ENCODE results near the gene GLRX3. TPM values are rescaled to one million over a fixed set of nuclear protein-coding genes. Genes with fewer than 3 reads are reported as not detected.

The GLRX3 gene
- total RNA-seq, 4 donors from 2014 or later: 36.0 to 54.2 (median 43.4) TPM

DNA sequence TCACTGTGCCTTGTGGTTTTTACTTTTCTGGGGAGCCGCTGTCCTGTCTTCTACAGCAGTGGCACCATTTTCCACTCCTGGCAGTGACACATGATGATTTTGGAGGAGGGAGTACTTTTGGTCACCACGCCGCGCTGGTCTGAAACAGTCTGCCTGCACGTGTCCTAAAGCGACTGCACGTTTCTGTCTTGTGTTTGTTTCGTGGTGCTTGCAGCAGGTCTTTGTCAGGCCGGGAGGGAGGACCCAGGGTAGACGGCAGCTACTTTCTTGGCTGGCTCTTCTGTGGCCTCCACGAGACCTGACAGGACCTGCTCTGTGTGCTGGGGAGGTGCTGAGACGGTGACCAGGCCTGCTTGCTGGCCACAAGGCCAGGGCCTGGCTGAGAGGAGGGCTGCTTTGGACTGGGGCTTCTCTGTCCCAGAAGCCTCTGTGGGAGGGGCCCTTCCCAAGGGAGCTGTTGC is 82.0 kb downstream of the GLRX3 start:
- TF ChIP-seq, protein P1, sequence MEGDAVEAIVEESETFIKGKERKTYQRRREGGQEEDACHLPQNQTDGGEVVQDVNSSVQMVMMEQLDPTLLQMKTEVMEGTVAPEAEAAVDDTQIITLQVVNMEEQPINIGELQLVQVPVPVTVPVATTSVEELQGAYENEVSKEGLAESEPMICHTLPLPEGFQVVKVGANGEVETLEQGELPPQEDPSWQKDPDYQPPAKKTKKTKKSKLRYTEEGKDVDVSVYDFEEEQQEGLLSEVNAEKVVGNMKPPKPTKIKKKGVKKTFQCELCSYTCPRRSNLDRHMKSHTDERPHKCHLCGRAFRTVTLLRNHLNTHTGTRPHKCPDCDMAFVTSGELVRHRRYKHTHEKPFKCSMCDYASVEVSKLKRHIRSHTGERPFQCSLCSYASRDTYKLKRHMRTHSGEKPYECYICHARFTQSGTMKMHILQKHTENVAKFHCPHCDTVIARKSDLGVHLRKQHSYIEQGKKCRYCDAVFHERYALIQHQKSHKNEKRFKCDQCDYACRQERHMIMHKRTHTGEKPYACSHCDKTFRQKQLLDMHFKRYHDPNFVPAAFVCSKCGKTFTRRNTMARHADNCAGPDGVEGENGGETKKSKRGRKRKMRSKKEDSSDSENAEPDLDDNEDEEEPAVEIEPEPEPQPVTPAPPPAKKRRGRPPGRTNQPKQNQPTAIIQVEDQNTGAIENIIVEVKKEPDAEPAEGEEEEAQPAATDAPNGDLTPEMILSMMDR (IDR thresholded peaks at IDR 0.05): no peak
- ATAC-seq (ENCODE audit: low FRiP score) (no peak), DNase-seq (ENCODE audit: low spot score) (no peak)

DNA sequence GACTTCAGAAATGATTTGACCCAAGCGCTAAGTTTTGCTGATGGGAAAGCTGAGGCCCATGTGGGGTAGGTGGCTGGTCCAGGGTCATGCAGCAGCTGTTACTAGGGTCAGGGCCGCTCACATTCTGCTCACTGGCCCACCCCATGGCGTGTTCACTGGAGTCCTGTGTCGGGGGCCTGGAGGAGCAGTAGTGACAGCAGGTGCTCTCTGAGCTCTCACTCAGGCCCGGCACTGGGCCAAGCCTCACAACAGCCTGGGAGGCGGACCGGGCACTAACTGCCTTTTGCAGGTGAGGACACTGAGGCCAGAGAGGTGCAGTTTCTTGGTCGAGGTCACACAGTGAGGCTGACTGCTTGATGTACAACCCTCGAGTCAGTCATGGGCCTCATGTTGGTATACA is 82.7 kb downstream of the GLRX3 start:
- TF ChIP-seq, protein P1 (IDR thresholded peaks at IDR 0.05): no peak
- no peak for ATAC-seq (ENCODE audit: low FRiP score)

DNA sequence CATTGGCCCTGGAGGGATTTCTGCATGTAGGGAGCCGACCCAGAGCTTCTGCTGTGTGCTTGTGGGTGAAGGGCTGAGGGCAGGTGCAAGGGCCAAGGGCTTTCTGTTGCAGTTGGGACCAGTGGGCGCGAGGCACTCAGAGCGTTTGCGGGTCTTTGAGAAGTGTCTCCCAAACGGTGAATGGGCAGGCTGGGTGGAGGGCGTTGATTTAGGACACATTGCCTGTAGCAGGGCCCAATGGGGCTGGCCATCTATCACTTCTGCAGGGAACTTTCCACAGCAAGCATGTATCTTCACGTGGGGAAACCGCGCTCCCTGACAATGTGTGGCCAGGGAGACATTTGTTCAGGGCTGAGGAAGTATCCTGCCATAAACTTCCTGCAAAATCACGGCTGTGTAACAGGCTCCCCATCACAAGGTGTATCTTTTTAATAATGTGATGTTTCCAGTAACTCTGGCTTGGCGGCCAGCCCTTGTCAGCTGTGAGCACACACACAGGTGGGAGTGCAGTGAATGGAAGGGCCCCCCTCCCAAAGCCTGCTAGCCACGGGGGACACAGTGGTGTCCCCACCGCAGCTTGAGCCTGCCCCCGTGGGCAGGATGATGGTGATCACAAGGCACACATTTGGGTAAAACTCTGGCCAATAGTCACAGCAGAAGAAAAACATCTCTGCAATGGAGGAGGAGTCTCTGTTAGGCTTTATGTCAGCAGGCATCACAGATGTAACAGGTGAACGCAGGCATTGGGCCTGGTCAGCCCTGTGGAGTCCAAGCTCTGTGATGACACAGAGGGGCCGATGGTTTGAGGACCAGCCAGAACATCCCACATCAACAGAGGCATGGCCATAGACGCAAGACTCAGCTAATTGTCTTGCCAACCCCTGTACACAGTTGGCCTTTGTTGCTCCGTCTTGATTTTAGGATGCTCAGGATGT is 84.3 kb downstream of the GLRX3 start:
- DNase-seq (ENCODE audit: low spot score) (no peak), ATAC-seq (ENCODE audit: low FRiP score) (no peak)
- TF ChIP-seq, protein P1 (IDR thresholded peaks at IDR 0.05): no peak

More for the DNA sequence above, 82.7 kb downstream of the GLRX3 start:
- no peak for DNase-seq (ENCODE audit: low spot score)

DNA sequence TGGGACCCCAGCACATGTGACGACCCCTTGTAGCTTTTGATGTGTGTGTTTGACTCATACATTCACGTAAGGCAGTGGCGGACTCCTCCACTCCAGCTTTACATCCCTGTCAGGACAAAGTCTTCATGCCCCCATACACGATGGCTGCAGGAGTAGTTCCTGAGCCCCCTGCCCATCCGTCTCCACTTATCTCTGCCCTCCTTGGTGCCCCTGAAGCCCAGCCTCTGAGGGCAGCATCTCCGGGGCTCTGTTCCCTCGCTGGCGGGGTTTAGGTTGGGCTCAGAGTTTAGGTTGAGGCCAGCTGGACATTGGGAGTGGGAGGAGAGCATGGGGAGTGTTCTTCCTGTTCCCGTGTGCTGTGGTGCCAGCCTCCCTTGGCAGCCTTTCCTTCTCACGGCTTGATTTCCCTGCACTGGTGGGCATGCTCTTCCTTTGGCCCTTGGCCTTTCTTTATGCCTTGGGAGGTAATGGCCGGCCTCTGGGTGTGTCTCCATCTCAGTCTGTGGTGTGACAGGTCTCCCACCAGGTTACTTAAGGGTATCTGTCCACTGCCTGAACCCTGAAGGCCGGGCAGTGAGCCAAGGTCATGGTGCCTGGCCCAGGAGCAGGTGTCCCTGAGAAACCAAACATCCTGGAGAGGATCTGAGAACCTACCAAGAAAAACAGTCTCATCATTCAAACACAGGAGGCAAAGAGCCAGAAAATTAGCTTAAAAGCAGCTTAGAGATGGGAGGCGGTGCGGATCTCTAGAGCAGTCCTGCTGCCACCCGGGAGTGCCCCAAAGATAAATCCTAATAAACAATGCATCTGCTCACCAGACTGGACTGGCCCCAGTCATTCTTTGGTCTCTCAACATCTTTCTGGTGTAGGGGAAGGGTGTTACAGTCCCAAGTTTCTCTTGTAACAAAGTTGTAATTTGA is 85.5 kb downstream of the GLRX3 start:
- no peak for ATAC-seq (ENCODE audit: low FRiP score)
- TF ChIP-seq, protein P1 (IDR thresholded peaks at IDR 0.05): no peak
- DNase-seq (ENCODE audit: low spot score): no peak

DNA sequence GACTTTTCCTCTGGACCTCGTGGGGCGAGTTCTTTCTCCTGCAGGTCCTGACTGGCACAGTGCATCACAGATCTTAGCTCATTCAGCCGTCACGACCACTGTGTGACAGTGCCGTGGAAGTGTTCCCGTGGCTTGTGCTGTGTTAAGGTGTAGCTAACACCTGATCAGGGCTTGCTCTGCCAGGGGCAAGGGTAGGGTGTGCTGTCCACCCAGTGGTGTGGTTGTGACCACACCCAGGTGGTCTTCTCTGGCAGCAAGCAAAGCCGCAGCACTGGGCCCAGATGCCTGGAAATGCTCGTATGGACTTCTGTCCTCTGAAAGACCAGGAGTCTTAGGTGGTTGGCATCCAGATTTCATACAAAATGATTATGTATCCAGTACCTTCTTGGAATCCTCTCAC is 86.2 kb downstream of the GLRX3 start:
- DNase-seq (ENCODE audit: low spot score): no peak
- ATAC-seq (ENCODE audit: low FRiP score): no peak
- TF ChIP-seq, protein P1 (IDR thresholded peaks at IDR 0.05): no peak

DNA sequence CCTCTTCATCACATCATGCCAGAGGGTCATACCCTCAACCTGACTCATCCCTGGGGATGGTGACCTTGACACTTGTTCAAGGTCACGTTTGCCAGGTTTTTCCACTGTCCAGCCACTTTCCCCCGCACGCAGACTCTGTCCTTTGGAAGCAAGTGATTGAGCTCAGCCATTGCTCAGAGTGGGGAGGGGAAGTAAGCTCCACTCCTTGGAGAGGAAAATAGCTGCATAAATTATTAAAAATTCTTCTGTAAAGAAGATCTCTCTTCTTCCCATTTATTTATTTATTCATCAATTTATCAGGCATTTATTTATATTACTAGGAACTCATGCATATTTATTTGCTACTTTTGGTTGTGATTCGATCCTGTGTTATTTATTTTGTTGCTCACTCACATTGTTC is 88.0 kb downstream of the GLRX3 start:
- no peak for DNase-seq (ENCODE audit: low spot score)
- no peak for ATAC-seq (ENCODE audit: low FRiP score)
- TF ChIP-seq, protein P1 (IDR thresholded peaks at IDR 0.05): no peak
